Fibroblast of villous mesenchyme (primary cell): ENCODE results near the gene DCAF17. TPM values are rescaled to one million over a fixed set of nuclear protein-coding genes. Genes with fewer than 3 reads are reported as not detected.

Source experiments
- DNase-seq: peaks from one replicate; pipeline ENCODE4 v3.0.0-alpha.2; 2010; ENCODE audit warnings: low read depth
- H3K4me3 ChIP-seq: 2 replicates; pipeline ENCODE4 v1.5.1; 2011; ENCODE audit warnings: low read depth, mild to moderate bottlenecking, low read length
- CTCF ChIP-seq: IDR thresholded peaks from 2 replicates; pipeline ENCODE4 v1.5.1; 2012; ENCODE audit warnings: low read depth, mild to moderate bottlenecking, low read length; ENCODE audit not compliant: insufficient read depth
- total RNA-seq: library from RNA; depleted of rRNA; stranded (reverse); fragments of >200 nt; gene quantifications from 2 replicates; pipeline ENCODE4 v1.2.3, GENCODE V29; 2012

DCAF17 gene
- total RNA-seq, 1 donor: 29.4 TPM

GRCh38 chr2:171509945-171510731 lies 76.1 kb downstream of the DCAF17 start:
- no peak for TF ChIP-seq CTCF
- no peak for DNase-seq
- no peak overlapping the region for H3K4me3 ChIP-seq

- DNase-seq: no peak
- TF ChIP-seq CTCF: no peak
- H3K4me3 ChIP-seq: no peak overlapping the region
Measured at GRCh38 chr2:171512014-171512413, 78.0 kb downstream of the DCAF17 start.

GRCh38 chr2:171512683-171513195 lies 78.7 kb downstream of the DCAF17 start:
- no peak for DNase-seq
- no peak for TF ChIP-seq CTCF
- H3K4me3 ChIP-seq: no peak overlapping the region

GRCh38 chr2:171513719-171514160 lies 79.7 kb downstream of the DCAF17 start:
- DNase-seq: no peak
- H3K4me3 ChIP-seq: no peak overlapping the region
- no peak for TF ChIP-seq CTCF

GRCh38 chr2:171514908-171515582 lies 81.0 kb downstream of the DCAF17 start:
- H3K4me3 ChIP-seq: no peak overlapping the region
- DNase-seq: no peak
- TF ChIP-seq CTCF: no peak

- DNase-seq: peak; percentile 25
- no peak for TF ChIP-seq CTCF
- H3K4me3 ChIP-seq: no peak overlapping the region
Measured at GRCh38 chr2:171515672-171516298, 81.8 kb downstream of the DCAF17 start.
